Activated CD4-positive, CD25-positive, alpha-beta regulatory T cell (primary cell): Measurements from ENCODE around the gene PPP1R14C.

Experiments used
- DNase-seq, 4 experiments: peaks; one replicate each; lab custom pipeline; 2025; lab: John Stamatoyannopoulos, UW

Gene PPP1R14C

GRCh38 chr6:150138638-150139037, 4.2 kb upstream of the PPP1R14C start:
- DNase-seq, result no peak

DNA sequence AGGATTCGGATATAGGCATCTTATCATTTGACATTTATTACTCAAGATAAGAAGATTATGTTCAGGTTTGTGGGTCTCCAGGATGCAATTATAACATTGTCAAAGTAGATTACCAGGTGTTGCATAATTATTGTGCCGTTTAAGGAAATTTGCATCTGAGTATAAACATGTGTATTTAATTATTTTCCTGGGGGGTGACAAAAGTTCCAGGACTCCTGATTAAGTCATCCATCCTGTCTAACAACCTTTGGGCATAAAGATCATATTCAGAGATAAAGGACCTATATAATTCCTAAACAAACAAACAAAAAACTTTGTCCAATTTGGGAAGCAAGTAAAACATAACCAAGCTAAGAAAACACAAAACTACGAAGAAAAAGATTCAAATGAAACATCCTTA, 3.3 kb upstream of the PPP1R14C start:
- no peak for DNase-seq

- no peak for DNase-seq
Measured at GRCh38 chr6:150140236-150140969, 2.4 kb upstream of the PPP1R14C start.

GRCh38 chr6:150142097-150142669, 661 bp upstream of the PPP1R14C start:
- DNase-seq, result no peak

GRCh38 chr6:150143516-150144293, 861 bp downstream of the PPP1R14C start:
- no peak for DNase-seq

DNA sequence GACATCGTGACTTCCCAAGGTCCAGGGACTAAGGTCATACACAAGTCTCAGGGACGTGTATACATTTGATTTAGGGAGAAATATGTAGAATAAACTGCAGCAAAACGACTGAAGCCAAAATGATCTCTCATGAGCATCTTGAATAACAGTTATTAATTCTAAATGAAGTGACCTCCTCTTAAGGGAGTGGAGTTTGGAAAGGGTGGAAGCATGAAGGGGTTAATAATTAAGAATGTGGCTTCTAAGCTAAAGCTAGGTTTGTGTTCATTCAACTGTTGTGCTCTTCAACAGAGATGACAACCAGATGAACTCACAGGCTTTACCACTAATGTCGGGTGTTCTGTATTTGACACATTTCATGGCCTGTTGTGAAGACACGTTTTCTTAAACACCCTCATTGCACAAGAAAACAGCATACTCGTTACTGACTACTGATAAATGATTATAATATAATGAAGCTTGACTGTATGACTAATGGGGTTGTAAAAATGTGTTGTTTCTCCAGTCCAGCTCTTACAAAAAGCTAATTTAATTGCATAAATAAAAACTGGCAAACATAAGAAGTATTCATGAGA, 1.5 kb downstream of the PPP1R14C start:
- no peak for DNase-seq

- no peak for DNase-seq
Measured at GRCh38 chr6:150145427-150145826, 2.6 kb downstream of the PPP1R14C start.

DNA sequence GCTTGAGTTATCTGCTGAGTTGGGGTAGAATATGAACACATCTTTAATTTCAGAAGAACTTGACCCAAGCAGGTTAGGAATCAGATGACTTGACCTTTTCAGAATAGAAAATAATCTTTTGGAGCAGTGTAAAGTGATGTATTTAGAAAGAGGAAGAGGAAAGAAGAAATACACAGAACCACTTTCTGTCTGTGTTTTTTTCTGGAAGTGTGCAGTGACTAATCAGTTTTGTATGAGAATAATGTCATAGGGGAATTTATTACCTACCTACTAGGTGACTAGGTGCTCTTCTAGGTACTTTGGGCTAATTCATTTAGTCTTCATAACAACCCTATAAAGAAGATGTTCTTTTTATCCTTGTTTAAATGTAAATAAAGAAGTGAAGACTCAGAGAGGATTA, 3.0 kb downstream of the PPP1R14C start:
- no peak for DNase-seq

GRCh38 chr6:150146436-150146835, 3.6 kb downstream of the PPP1R14C start:
- no peak for DNase-seq

- no peak for DNase-seq
Measured at GRCh38 chr6:150149146-150149545, 6.3 kb downstream of the PPP1R14C start.

DNA sequence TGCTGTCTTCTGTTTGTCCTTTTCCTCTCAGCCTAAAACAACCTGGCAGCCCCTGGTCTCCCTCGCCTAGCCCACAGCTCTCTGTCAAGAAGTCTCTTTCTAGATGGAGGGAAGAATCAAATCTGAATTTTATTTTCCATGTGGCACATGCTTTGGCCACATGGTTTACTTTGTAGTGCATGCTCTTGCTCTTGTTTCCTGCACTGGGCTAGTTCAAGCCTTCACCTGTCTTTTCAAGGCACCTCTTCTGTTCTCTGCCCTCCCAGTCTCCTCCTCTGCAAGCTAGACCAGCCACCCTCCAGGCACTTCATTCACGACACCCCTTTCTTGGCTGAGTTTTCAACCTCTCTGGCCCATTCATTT, 7.6 kb downstream of the PPP1R14C start:
- DNase-seq, result no peak

- DNase-seq, result no peak
Measured at GRCh38 chr6:150150821-150151646, 8.2 kb downstream of the PPP1R14C start.

GRCh38 chr6:150152891-150153876, 10.3 kb downstream of the PPP1R14C start:
- no peak for DNase-seq

DNA sequence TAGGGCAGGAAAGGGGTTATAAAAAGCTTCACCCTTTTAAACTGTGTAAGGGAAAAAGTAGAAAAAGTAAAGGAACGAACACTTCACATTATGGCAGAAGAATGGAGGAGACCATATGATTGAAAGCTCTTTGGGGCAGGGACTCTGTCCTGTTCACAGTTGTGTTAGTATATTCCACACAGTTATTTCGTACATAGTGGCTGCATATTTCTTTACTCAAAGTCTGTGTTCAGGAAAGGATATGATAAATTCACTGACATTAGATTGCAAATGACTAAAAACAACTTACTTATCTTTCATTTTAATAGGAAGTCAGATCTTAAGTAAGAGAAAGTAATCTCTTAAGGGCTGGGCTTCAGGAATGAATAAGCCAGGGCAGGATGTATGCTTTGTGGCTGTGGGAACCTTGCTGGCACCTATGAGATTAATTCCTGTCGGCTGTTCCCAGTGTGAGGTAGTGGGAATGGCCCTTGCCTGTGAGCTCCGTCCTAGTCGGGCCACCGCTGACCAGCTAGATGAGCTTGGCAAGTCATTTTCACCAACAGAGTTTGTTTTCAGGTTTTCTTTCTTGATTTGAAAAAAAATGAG, 11.2 kb downstream of the PPP1R14C start:
- no peak for DNase-seq

- DNase-seq, result no peak
Measured at GRCh38 chr6:150156460-150156859, 13.6 kb downstream of the PPP1R14C start.

DNA sequence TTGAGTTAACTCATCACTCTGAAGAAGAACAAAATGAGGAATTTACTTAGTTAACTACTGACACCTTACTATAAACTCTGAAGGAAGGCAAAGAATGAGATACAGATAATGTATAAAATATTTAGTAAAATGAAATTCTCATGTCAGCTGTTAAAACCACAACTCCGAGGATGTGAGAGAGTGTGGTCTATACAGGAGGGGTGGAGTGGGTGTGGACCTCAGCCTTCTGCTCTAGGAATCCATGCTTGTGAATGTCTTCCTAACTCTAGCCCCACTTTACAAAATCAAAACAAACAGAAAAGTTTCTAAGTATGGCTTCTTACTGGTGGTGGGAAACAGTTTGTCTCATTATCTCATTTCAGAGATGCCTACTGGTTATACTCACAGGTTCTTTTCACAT, 14.2 kb downstream of the PPP1R14C start:
- no peak for DNase-seq

DNA sequence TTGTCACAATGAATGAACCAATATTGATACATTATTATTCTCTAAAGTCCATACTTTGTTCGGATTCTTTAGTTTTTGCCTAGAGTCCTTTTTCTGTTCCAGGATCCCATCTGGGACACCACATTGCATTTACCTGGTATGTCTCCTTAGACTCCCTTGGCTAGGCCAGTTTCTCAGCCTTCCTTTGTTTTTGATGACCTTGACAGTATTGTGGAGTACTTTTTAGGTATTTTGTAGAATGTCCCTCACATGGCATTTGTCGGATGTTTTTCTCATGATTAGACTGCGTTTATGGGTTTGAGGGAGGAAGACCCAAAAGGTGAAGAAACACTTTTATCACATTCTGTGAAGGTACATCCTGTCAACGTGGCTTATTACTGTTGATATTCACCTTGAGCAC, 16.9 kb downstream of the PPP1R14C start:
- no peak for DNase-seq

DNA sequence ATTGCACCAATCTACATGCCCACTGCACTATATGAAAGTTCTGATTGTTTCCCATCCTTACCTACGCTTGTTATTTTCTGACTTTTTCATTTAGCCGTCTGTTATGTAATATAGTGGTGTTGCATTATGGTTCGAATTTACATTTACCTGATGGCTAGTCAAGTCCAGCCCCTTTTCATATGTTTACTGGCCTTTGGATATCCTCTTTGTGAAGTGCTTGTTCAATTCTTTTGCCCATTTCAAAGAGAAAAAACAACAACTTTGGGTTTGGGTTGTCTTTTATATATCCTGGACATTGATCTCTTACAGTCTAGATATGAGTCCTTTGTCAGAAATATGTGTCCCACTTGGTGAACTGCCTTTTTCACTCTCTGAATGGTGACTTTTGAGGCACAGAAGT, 21.1 kb downstream of the PPP1R14C start:
- DNase-seq, result no peak

- no peak for DNase-seq
Measured at GRCh38 chr6:150165020-150165702, 22.3 kb downstream of the PPP1R14C start.

GRCh38 chr6:150167479-150167873, 24.6 kb downstream of the PPP1R14C start:
- DNase-seq, result no peak
